Thoracic aorta endothelial cell (primary cell): ENCODE results near the gene OR4M1. TPM values are rescaled to one million over a fixed set of nuclear protein-coding genes. Genes with fewer than 3 reads are reported as not detected.

ENCODE experiments used
- total RNA-seq: library from RNA; depleted of rRNA; stranded (reverse); fragments of >200 nt; gene quantifications from 2 replicates; pipeline ENCODE4 v1.2.3, GENCODE V29; 2012

The OR4M1 gene
- total RNA-seq = not detected in 2 replicates

GRCh38 chr14:19773204-19773603 is at the start of gene OR4M1:
TSS of gene OR4M1 (plus strand) at chr14:19773504. CDS start at chr14:19780323, 6,819 bp downstream.

GRCh38 chr14:19743256-19743655 is 30.0 kb upstream of the OR4M1 start, which contains the start of gene OR4Q3:
TSS of gene OR4Q3 (plus strand) at chr14:19743571.

GRCh38 chr14:19803470-19803869 is 30.2 kb downstream of the OR4M1 start, which contains the start of gene OR4N2:
TSS of gene OR4N2 (plus strand) at chr14:19803770. CDS start at chr14:19827449, 23,679 bp downstream.

Other genes with a start within 250 kb of the OR4M1 start
- not detected in 2 replicates for gene OR11H2, start 59.6 kb upstream of the OR4M1 start, total RNA-seq
- gene OR4Q3, start 29.9 kb upstream of the OR4M1 start, total RNA-seq = not detected in 2 replicates
- gene OR4N2, start 30.3 kb downstream of the OR4M1 start, total RNA-seq = not detected in 2 replicates
- gene OR4K2, start 101.6 kb downstream of the OR4M1 start, total RNA-seq = not detected in 2 replicates
- not detected in 2 replicates for gene OR4K5, start 147.1 kb downstream of the OR4M1 start, total RNA-seq
- gene OR4K1, start 157.4 kb downstream of the OR4M1 start, total RNA-seq = not detected in 2 replicates
- gene OR4K15, start 202.1 kb downstream of the OR4M1 start, total RNA-seq = not detected in 2 replicates
- gene OR4Q2, start 228.7 kb downstream of the OR4M1 start, total RNA-seq = not detected in 2 replicates
- not detected in 2 replicates for gene OR4K14, start 245.8 kb downstream of the OR4M1 start, total RNA-seq